ENCODE data around the gene CBX7.

The CBX7 gene

GRCh38 chr22:39146256-39147101 is 6.0 kb downstream of the CBX7 start:
- DNase-seq, result no peak

GRCh38 chr22:39144101-39144767 is 8.2 kb downstream of the CBX7 start:
- no peak for DNase-seq

- no peak for DNase-seq
These were observed 10.3 kb downstream of the CBX7 start for GRCh38 chr22:39142088-39142680.

- no peak for DNase-seq
These were observed 12.5 kb downstream of the CBX7 start for GRCh38 chr22:39139933-39140332.

GRCh38 chr22:39138357-39138997 is 14.0 kb downstream of the CBX7 start:
- no peak for DNase-seq

- DNase-seq, result no peak
These were observed 16.2 kb downstream of the CBX7 start for GRCh38 chr22:39136317-39136716.

- no peak for DNase-seq
These were observed 17.2 kb downstream of the CBX7 start for GRCh38 chr22:39135092-39135896.

- no peak for DNase-seq
These were observed 18.0 kb downstream of the CBX7 start for GRCh38 chr22:39134366-39135091.

- no peak for DNase-seq
These were observed 18.6 kb downstream of the CBX7 start for GRCh38 chr22:39133871-39134270.

GRCh38 chr22:39132871-39133524 is 19.5 kb downstream of the CBX7 start:
- DNase-seq, result no peak

- DNase-seq, result no peak
These were observed 20.2 kb downstream of the CBX7 start for GRCh38 chr22:39132281-39132680.

GRCh38 chr22:39130892-39131855 is 21.3 kb downstream of the CBX7 start:
- DNase-seq, result no peak

- DNase-seq, result no peak
These were observed 22.3 kb downstream of the CBX7 start for GRCh38 chr22:39130152-39130704.

- no peak for DNase-seq
These were observed 22.7 kb downstream of the CBX7 start for GRCh38 chr22:39129746-39130145.

- DNase-seq, result no peak
These were observed 23.4 kb downstream of the CBX7 start for GRCh38 chr22:39129081-39129480.

- DNase-seq, result no peak
These were observed 24.0 kb downstream of the CBX7 start for GRCh38 chr22:39128508-39128907.

GRCh38 chr22:39125622-39126021 is 26.9 kb downstream of the CBX7 start:
- DNase-seq, result no peak

- DNase-seq, result no peak
These were observed 28.5 kb downstream of the CBX7 start for GRCh38 chr22:39123751-39124581.
